Measurements from ENCODE around the gene PPM1N. TPM values are rescaled to one million over a fixed set of nuclear protein-coding genes. Genes with fewer than 3 reads are reported as not detected.

Gene PPM1N
- total and polyA plus RNA-seq, 2 of the 4 experiments (the other 2 are of a cell fraction): 0.90 to 1.6 TPM

DNA sequence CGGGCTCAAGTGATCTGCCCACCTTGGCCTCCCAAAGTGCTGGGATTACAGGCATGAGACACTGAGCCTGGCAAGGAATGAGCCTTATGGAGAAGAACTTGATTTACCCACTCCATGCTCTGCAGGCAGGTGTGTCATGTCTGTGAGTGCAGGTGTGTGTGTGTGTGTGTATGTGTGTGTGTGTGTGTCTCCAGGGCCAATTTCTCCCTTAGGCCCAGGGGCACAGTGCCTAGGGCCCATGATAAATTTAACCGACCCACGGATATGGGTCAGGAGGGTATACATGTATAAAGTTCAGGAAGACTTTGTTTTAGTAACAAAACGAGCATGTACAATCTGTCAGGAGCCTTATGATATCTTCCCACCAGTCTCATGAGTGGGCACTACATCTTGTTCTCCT lies 35.0 kb upstream of the PPM1N start:
- intact Hi-C loops (cut with micrococcal nuclease) (no loop called here), in situ Hi-C loops (cut with MboI; ENCODE audit: low sequenced_read_pairs) (no loop called here), dilution Hi-C loops (cut with HindIII; ENCODE audit: low sequenced_read_pairs, unreplicated experiment) (no loop called here)
- no peaks in the 10 kb centered on the region for H3K27me3 ChIP-seq (ENCODE audit: control insufficient read depth, insufficient read depth, low read length)
- WGBS, 2 experiments (ENCODE audit: extremely low coverage in 2 of 2, insufficient read length in 1 of 2): no CpG with 5 or more reads among the region's 4 CpGs
- H2AFZ ChIP-seq (replicated peaks; ENCODE audit: low read length, poor library complexity): no peak overlapping the region
- no peak overlapping the region for H3K56ac ChIP-seq (ENCODE audit: extremely low read depth, insufficient read depth, low read length)
- no peak overlapping the region for H4K5ac ChIP-seq (ENCODE audit: low read depth, low read length)
- ChIA-PET CTCF (no interaction called here), POLR2A (ENCODE audit: unreplicated experiment) (no interaction called here)
- no peak overlapping the region for H4K91ac ChIP-seq (ENCODE audit: insufficient read depth, low read depth, low read length)
- DNase-seq: no peak
- TF ChIP-seq NFE2L2 (IDR thresholded peaks at IDR 0.05; ENCODE audit: low read depth, low read length) (no peak), BHLHE40 (IDR thresholded peaks at IDR 0.05; ENCODE audit: low read depth, low read length) (no peak), POLR2A (IDR thresholded peaks at IDR 0.05; ENCODE audit: low read depth, low read length) (no peak), RFX5 (IDR thresholded peaks at IDR 0.05; ENCODE audit: low read depth, low read length) (no peak), FOS (IDR thresholded peaks at IDR 0.05; ENCODE audit: low read depth, low read length) (no peak), ELK1 (IDR thresholded peaks at IDR 0.05; ENCODE audit: borderline replicate concordance, low read depth, low read length) (no peak), CHD1 (IDR thresholded peaks at IDR 0.05; ENCODE audit: low read depth, low read length) (no peak), CTCF (conservative IDR thresholded peaks at IDR 0.05; ENCODE audit: low read depth, low read length) (no peak), USF2 (IDR thresholded peaks at IDR 0.05; ENCODE audit: low read depth, low read length) (no peak)
- no peak overlapping the region for H3K18ac ChIP-seq (ENCODE audit: low read depth, low read length)
- no peaks in the 10 kb centered on the region for H3K9me1 ChIP-seq (ENCODE audit: insufficient read depth, low read length)
- H2BK15ac ChIP-seq (ENCODE audit: low read depth, low read length): no peak overlapping the region
- peaks cover 0 to 7% of the 10 kb centered on the region in 2 experiments; a peak in 1 of 4 replicates for H3K79me1 ChIP-seq (ENCODE audit: low read depth in 1 of 2, low read length in 2 of 2)
- no peak overlapping the region for H3K4me2 ChIP-seq (ENCODE audit: low read depth, low read length)
- no peak for ATAC-seq (ENCODE audit: low read depth)
- H4K8ac ChIP-seq (ENCODE audit: low read depth in 2 of 2, low read length in 2 of 2): no peak overlapping the region
- H3K4me3 ChIP-seq (ENCODE audit: insufficient read depth, low read depth, low read length): no peak overlapping the region
- peaks cover 10% of the 10 kb centered on the region; the same call in 1 of the 2 replicates for H4K20me1 ChIP-seq (ENCODE audit: insufficient read depth, low read length)
- H3K27ac ChIP-seq (ENCODE audit: insufficient read depth, low read length): no peak overlapping the region
- H3K23ac ChIP-seq (ENCODE audit: low read depth, low read length): no peak overlapping the region
- H2BK20ac ChIP-seq (ENCODE audit: low read depth, low read length): no peak overlapping the region
- no peak overlapping the region for H2AK9ac ChIP-seq (replicated peaks; ENCODE audit: low read depth, low read length, poor library complexity)
- no peak overlapping the region for H3K14ac ChIP-seq (replicated peaks; ENCODE audit: low read depth, low read length)
- H2BK120ac ChIP-seq (ENCODE audit: low read depth, low read length): no peak overlapping the region
- H3K9ac ChIP-seq (ENCODE audit: low read depth, low read length): no peak overlapping the region
- no TSS peak for BruUV-seq (replicated peaks)
- no peak overlapping the region for H3K4ac ChIP-seq (ENCODE audit: low read depth, low read length)
- H2BK5ac ChIP-seq (ENCODE audit: low read depth, low read length, poor library complexity, severe bottlenecking): no peak overlapping the region
- H3K4me1 ChIP-seq (ENCODE audit: control insufficient read depth, insufficient read depth, low read length): peaks cover under 1% of the 10 kb centered on the region; the same call in 1 of the 2 replicates
- H3K36me3 ChIP-seq (ENCODE audit: control insufficient read depth, insufficient read depth, low read length): no peaks in the 10 kb centered on the region
- no peak overlapping the region for H2AK5ac ChIP-seq (ENCODE audit: low read depth, low read length)
- no peaks in the 10 kb centered on the region for H3K9me3 ChIP-seq (ENCODE audit: control insufficient read depth, insufficient read depth, low read length)
